ENCODE data around the gene TEX22.

The TEX22 gene

GRCh38 chr14:105367116-105368031 is 31.0 kb upstream of the TEX22 start:
- no peak for DNase-seq

GRCh38 chr14:105368032-105368417 is 30.3 kb upstream of the TEX22 start:
- no peak for DNase-seq

- no peak for DNase-seq
These were observed 29.9 kb upstream of the TEX22 start for GRCh38 chr14:105368426-105368825.

GRCh38 chr14:105368910-105369652 is 29.3 kb upstream of the TEX22 start:
- no peak for DNase-seq

- no peak for DNase-seq
These were observed 28.7 kb upstream of the TEX22 start for GRCh38 chr14:105369653-105370040.

- no peak for DNase-seq
These were observed 23.9 kb upstream of the TEX22 start for GRCh38 chr14:105374389-105374788.

GRCh38 chr14:105375635-105376057 is 22.7 kb upstream of the TEX22 start:
- DNase-seq: peak; percentile 36

- DNase-seq: no peak
These were observed 21.6 kb upstream of the TEX22 start for GRCh38 chr14:105376521-105377440.

- DNase-seq: no peak
These were observed 20.7 kb upstream of the TEX22 start for GRCh38 chr14:105377555-105378182.

- no peak for DNase-seq
These were observed 20.1 kb upstream of the TEX22 start for GRCh38 chr14:105378199-105378598.

GRCh38 chr14:105378873-105379685 is 19.3 kb upstream of the TEX22 start:
- DNase-seq: no peak

GRCh38 chr14:105379946-105380345 is 18.4 kb upstream of the TEX22 start:
- no peak for DNase-seq

- no peak for DNase-seq
These were observed 17.6 kb upstream of the TEX22 start for GRCh38 chr14:105380756-105381155.

- no peak for DNase-seq
These were observed 16.6 kb upstream of the TEX22 start for GRCh38 chr14:105381446-105382342.

GRCh38 chr14:105382343-105383082 is 15.8 kb upstream of the TEX22 start:
- no peak for DNase-seq

GRCh38 chr14:105383083-105383730 is 15.1 kb upstream of the TEX22 start:
- DNase-seq: no peak

- no peak for DNase-seq
These were observed 14.2 kb upstream of the TEX22 start for GRCh38 chr14:105384041-105384557.

GRCh38 chr14:105384605-105385321 is 13.6 kb upstream of the TEX22 start:
- no peak for DNase-seq
